CD4-positive, alpha-beta T cell treated with Interleukin-17A for 1 hour (primary cell): ENCODE results near the gene SKI.
"Not testable (repeated sequence)": the region's sequence is repeated elsewhere in the genome, so short reads cannot be mapped to it uniquely, and the experiment has no call there.

ENCODE experiments used
- DNase-seq: peaks from one replicate; pipeline ENCODE4 v3.0.0-alpha.2; 2020

Gene SKI

DNA sequence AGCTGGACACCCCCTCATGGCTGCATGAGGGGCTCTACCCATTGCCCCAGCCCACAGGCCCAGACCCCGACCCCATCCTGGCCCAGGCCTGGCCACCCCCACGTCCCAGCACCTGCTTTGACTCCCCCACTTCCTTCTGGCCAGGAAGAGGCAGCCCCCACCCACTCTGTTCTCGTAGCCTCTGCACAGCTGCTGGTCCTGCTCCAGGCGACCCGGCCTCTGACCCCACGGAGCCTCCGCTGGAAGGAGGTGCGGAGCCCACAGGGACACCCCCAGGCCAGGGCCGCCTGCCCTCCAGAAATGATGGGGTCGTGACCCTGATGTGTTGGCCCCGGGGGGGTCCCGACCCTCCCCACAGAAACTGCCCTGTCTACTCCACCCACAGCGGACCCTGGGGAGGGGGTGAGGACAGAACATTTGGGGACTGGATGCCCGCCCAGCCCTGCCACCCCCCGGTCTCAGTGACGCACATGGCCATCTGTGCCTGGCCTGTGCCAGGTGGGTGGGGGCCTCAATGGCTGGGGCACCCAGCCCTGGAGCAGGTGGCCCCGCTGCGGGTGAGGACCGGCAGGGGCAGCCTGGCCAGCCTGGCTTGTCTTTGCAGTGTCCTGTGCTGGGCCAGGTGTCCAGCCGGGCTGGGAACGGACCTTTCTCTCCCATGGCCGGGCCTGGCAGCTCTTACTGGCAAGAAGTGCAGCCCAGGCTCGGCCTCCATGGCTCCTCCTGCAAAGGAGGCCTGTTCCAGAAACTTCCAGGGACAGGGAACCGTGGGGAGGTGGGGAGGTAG is 84.6 kb downstream of the SKI start:
- DNase-seq: no peak

- DNase-seq: no peak
Measured at GRCh38 chr1:2313651-2314261, 85.6 kb downstream of the SKI start.

GRCh38 chr1:2314273-2314802 is 86.2 kb downstream of the SKI start:
- DNase-seq: no peak

DNA sequence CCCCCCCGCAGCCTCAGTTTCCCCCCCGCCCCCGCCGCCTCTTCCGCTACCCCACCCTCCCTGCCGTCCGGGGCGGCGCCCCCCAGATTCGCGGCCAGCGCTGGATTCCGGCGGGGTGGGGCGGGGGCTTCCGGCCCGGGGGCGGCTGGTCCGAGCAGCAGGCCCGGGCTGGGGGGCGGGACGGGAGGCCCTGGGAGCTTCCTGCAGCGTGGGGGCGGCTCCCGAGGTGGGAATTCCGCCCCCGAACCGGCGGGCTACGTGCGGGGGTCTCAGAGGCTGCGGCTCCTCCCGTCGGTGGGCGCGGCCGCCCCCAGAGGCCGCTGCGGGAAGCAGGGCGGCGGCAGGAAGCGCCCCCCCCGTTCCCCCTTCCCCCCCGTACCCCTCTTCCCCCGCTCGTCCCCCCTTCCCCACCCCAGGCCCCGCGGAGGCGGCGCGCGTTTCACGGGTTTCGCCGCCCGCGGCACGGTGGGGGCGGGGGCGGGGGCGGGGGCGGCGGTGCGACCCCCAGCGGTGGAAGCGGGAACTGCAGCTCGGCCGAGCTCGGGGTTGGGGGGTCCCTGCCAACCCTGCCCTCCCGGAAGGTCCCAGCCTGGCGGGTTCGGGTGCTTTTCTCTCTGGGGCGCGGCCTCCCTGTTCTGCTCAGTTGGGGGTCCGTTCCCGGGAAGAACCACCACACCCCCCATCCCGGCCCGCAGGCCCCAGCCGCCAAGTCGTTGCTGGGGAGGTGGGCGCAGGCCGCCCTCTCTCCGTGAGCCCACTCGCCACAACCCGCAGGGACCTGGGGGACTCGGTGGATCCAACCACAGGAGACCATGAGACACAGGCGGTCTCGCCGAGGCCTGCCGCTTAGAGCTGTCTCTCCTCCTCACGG is 86.9 kb downstream of the SKI start:
- peak; percentile 73 for DNase-seq

- DNase-seq: no peak
Measured at GRCh38 chr1:2315674-2316450, 87.7 kb downstream of the SKI start.

DNA sequence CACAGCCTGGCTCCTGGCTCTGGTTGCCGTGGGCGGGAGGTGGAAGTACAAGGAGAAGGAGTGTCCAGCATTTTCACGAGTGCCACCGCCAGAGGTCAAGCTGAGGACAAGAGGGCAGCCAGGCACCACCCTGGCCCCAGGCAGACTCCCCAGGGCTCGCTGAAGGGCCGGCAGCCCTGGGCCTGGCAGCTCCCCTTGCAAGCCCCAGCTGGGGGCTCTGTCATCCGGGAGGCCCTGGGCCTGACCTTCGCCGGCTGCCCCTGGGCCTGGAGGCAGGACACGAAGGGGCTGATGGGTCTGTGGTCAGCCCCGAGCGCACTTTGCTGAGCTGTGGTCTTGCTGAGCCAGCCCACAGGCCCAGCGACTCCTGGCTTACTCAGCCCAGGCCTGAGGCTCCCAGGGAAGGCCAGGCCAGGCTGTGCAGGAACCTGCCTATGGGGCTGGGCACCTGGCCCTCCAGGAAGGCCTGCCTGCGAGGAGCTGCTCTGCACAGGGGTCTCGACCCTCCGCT is 88.4 kb downstream of the SKI start:
- no peak for DNase-seq

- DNase-seq: no peak
Measured at GRCh38 chr1:2317230-2318065, 89.3 kb downstream of the SKI start.

GRCh38 chr1:2318314-2319278 is 90.5 kb downstream of the SKI start:
- no peak for DNase-seq

DNA sequence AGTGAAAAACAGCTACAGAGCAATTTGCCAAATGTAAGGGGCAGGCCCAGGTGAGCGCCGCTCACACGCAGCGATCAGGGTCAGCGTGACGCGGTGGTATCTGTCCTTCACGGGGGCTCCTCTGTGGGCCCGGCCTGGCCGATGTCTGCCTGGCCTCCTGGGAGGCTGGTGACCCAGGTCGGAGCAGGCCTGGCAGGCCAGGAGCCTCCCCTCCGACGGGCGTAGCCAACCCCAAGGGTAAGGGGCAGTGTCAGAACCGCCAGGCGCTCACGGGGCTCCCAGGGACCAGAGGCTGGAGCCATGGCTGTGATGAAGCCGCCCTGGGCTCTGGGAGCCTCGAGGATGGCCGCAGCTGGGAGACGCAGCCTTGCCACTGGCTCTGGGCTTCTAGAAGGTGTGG is 91.2 kb downstream of the SKI start:
- DNase-seq: no peak

DNA sequence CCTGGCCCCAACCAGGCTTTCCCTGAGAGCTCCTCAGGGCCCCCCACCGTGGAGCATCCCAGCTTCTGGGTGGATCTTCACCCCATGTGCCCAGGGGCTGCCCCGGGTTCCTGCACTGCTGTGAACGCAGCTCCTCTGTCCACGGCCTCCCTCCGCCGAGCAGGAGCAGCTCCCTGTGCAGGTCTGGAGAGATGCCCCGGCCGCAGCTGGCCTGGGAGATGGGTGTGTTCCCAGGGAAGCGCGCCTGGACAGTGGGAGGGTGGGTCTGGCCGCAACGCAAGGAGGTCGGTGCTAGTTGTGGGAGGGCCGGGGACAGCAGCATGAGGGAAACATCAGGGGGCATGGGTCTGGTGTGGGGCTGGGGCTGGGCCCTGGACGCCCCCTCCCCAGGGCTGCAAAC is 91.9 kb downstream of the SKI start:
- no peak for DNase-seq

GRCh38 chr1:2320760-2321667 is 92.9 kb downstream of the SKI start:
- DNase-seq: no peak

DNA sequence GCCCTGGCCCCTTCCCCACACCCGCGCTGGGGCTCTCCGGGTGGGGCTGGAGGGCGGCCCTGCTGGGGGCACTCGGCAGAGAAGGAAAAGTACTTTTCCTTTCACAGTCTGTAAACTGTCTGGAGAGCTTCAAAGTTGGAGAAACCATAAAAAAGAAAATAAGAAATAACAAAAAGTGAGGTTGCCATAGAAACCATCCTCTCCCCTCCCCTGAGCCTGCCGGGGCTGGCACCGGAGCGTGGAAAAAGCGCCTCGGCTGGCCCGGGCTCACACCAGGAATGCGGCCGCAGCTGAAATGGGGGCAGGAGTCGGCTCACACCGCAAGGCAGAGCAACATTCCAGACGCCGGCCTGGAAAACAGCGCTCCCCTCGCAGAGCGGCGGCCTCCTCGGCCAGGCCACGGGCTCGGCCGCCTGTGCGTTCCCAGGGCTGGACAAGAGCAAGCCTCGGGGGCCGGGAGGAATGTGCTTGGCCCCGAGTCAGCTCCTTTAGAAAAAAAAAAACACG is 94.0 kb downstream of the SKI start:
- DNase-seq: no peak

GRCh38 chr1:2322581-2323211 is 94.6 kb downstream of the SKI start:
- DNase-seq: no peak

DNA sequence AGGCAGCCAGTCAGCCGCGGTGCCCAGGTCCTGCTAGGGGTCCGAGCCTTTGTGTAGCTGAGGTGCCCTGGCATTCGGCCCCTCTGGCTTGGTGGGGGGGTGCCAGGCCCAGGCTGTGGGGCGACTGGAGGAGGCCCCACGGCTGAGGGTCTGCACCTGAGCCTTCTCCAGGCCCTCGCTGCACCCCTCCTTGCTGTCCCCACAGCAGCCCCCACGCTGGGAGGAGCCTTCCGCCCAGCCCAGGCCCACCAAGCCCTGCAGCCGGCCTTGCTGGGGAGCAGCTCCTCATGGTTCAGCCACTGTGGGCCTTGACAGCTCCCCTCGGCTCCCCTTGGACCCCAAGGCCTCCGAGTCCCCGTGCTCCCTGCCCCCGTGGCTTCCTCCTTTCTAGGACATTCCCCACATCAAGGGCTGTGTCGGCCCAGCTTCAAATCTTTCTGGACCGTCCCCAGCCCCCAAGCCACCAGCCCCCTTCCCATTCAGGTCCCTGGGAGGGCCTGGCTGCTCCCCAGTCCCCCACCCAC is 95.4 kb downstream of the SKI start:
- no peak for DNase-seq

- no peak for DNase-seq
Measured at GRCh38 chr1:2324553-2325366, 96.6 kb downstream of the SKI start.

- no peak for DNase-seq
Measured at GRCh38 chr1:2326524-2326923, 98.4 kb downstream of the SKI start.

GRCh38 chr1:2327162-2327561 is 99.0 kb downstream of the SKI start:
- DNase-seq: not testable (repeated sequence)
